GM13977 (cell line): ENCODE results near the gene CASP4.

Experiments
- DNase-seq: peaks from one replicate; pipeline ENCODE4 v3.0.0; 2012; ENCODE audit warnings: low spot score
- in situ Hi-C: fragments of 300-500 bp; cut with MboI; formaldehyde crosslinking; loops from one replicate; pipeline ENCODE4 v1.12.0; 2022; ENCODE audit warnings: low sequenced_read_pairs, low pct_unique_long_range_greater_than_20kb, mixed read lengths, inconsistent platforms; ENCODE audit not compliant: unreplicated experiment
- TF ChIP-seq, protein P1 (sequence below): IDR thresholded peaks from 2 replicates; pipeline ENCODE4 v1.5.1; 2012; ENCODE audit warnings: mild to moderate bottlenecking, control low read depth; ENCODE audit not compliant: insufficient read depth; ENCODE audit errors: extremely low read depth, missing control alignments

Gene CASP4

DNA sequence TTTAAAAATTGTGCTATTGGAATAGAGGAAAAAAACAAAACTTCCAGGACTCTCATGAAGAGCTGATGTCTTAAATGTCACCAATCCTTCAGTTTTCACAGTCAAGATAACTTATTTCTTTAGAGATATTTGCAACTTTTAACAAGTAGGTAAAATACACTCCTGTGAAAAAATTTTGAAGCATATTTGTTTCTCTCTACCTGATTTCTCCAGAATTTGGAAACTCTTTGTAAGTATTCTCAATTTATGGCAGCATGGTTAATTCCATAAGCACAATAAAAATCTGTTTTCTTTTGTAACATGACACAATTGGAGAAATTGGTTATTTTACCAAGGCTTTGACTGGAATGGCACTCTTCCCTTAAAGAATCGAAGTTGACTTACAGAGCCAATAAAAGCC is 4.1 kb downstream of the CASP4 start:
- TF ChIP-seq, protein P1, sequence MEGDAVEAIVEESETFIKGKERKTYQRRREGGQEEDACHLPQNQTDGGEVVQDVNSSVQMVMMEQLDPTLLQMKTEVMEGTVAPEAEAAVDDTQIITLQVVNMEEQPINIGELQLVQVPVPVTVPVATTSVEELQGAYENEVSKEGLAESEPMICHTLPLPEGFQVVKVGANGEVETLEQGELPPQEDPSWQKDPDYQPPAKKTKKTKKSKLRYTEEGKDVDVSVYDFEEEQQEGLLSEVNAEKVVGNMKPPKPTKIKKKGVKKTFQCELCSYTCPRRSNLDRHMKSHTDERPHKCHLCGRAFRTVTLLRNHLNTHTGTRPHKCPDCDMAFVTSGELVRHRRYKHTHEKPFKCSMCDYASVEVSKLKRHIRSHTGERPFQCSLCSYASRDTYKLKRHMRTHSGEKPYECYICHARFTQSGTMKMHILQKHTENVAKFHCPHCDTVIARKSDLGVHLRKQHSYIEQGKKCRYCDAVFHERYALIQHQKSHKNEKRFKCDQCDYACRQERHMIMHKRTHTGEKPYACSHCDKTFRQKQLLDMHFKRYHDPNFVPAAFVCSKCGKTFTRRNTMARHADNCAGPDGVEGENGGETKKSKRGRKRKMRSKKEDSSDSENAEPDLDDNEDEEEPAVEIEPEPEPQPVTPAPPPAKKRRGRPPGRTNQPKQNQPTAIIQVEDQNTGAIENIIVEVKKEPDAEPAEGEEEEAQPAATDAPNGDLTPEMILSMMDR = no peak
- no peak for DNase-seq
- in situ Hi-C loops = no loop called here

DNA sequence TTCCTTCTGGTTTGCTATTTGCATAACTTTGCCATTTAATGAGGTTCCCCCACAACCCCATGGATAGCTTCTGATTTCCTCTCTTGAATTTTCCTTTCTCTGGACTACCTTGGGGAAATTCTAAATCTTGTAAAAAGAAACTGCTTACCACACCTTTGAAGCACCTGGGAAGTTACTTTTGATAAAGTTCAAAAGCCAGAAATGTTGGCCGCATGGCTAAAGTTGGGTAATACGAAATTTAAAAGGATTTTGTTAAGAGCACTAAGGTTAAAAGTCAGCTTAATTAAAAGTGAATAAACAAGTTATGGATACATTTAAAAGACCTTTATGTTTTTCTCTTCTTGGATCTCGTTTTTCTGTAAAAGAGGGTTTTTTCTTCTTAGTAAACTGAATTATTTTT is 5.5 kb downstream of the CASP4 start:
- no peak for DNase-seq
- in situ Hi-C loops = no loop called here
- TF ChIP-seq, protein P1 = no peak

DNA sequence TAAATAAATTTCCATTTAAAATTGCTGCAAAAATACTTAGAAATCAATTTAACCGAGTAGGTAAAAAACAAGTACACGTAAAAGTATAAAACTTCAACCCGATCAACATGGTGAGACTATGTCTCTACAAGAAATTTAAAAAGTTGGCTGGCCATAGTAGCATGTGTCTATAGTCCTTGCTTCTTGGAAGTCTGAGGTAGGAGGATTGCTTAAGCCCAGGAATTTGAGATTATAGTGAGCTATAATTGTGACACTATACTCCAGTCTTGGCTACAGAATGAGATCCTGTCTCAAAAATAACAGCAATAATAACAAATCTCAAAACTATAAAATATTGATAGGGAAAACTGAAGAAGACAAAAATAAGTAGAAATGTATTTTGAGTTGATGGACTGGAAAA is 11.1 kb downstream of the CASP4 start:
- TF ChIP-seq, protein P1 = no peak
- DNase-seq = no peak
- in situ Hi-C loops = no loop called here

DNA sequence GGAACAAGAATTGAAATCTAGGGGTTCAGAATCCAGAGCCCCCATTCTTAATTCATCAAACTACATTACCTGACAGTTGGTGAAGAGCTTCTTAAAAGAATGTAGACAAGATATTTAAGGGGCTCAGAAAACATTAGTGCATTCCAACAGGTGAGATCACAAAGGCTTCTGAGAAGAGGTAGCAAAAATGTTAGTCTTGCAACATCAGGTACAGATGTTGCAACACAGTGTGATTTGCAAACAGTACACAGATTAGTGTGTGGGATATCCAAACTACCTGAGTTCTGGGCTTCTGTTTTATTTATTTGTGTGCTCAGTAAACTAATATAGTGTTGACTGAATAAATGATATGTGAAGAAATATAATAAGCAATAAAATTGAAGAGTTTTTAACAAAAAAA is 11.8 kb downstream of the CASP4 start:
- DNase-seq = no peak
- TF ChIP-seq, protein P1 = no peak
- in situ Hi-C loops = no loop called here

DNA sequence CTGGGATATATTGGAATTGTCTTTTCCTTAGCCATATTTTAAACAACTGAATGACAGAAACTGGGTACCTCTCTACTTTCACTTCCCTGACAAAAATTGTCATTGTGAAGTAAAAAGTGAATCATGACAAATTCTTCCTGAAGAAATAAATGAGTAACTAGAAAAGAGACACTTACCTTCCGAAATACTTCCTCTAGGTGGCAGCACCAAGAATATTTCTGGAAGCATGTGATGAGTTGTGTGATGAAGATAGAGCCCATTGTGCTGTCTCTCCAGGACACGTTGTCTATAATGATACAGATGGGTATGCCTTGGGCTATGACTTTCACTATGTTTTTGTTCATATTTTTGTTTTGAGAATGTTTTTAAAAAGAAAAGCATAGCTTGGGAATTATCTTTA is 21.5 kb downstream of the CASP4 start:
- in situ Hi-C loops = no loop called here
- TF ChIP-seq, protein P1 = peak; percentile 53
- DNase-seq = peak; percentile 25

DNA sequence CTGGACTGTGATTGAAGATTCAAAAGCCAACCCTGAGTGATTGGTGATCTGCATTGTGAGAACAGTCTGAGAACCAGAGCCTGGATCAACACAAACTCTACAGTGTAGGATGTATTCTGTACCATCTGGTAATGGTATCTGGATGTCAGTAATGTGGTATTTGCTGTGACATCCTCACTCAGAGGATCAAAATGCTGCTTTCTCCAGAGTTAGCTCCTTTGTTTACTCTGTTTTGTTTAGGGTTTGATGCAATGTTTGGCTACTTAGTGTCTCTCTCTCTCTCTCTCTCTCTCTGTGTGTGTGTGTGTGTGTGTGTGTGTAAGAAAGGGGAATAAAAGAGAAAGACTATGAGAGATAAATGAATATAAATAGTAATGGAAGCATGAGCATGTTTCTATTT is 24.3 kb downstream of the CASP4 start:
- in situ Hi-C loops = no loop called here
- no peak for DNase-seq
- TF ChIP-seq, protein P1 = no peak

DNA sequence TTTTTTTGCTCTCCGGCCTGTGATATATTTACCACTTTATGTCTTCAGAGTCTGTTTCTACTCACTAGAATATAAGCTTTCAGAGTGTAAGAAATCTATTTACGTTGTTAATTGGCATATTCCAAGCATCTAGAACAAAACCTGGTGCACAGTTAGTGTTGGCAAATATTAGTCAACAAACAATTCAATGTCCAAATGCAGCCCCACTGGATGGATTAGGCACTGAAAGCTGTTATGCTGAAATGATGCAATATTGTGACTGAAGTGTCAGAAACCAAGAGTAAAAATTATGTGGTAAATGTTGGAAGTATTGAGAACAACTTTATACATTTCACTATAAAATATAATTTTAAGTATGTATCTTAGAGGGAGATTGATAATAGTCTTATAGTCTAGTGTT is 24.8 kb downstream of the CASP4 start:
- in situ Hi-C loops = no loop called here
- DNase-seq = no peak

More for the DNA sequence above, 24.8 kb downstream of the CASP4 start:
- TF ChIP-seq, protein P1 = no peak
